ENCODE measurements around the gene OR8B2. TPM values are rescaled to one million over a fixed set of nuclear protein-coding genes. Genes with fewer than 3 reads are reported as not detected.
"Not testable (repeated sequence)": the region's sequence is repeated elsewhere in the genome, so short reads cannot be mapped to it uniquely, and the experiment has no call there.

Gene OR8B2
- total RNA-seq, 1 experiment from 2014 or later: not detected

DNA sequence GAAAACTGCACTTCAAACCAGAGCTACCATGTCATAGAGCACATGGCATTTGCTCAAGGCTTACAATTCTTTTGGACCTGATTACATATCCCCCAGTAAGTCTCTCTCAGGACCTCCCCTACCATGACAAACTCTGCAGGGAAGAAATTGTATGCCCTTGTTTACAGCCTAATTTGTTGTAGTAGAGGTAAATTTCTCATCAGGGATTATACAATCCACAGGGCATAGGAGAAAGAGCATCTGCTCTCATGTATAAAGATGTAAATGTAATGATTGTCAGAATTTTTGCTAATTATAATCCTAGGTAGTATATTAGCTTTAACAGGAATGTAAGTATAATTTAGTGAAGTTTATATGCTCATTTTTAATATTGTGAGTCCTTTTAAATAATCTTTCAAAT, 14.6 kb upstream of the OR8B2 start, which contains the start of gene OR8B3:
Gene OR8B3, minus strand, starts transcription at position 101 of the 400 bp plus-strand sequence. CDS start 1,673 bp downstream, outside the sequence.
- TF ChIP-seq, protein P1, sequence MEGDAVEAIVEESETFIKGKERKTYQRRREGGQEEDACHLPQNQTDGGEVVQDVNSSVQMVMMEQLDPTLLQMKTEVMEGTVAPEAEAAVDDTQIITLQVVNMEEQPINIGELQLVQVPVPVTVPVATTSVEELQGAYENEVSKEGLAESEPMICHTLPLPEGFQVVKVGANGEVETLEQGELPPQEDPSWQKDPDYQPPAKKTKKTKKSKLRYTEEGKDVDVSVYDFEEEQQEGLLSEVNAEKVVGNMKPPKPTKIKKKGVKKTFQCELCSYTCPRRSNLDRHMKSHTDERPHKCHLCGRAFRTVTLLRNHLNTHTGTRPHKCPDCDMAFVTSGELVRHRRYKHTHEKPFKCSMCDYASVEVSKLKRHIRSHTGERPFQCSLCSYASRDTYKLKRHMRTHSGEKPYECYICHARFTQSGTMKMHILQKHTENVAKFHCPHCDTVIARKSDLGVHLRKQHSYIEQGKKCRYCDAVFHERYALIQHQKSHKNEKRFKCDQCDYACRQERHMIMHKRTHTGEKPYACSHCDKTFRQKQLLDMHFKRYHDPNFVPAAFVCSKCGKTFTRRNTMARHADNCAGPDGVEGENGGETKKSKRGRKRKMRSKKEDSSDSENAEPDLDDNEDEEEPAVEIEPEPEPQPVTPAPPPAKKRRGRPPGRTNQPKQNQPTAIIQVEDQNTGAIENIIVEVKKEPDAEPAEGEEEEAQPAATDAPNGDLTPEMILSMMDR (IDR thresholded peaks at IDR 0.05; ENCODE audit: insufficient read depth in 1 of 2, low read depth in 1 of 2, low read length in 1 of 2, severe bottlenecking in 1 of 2, unreplicated experiment in 1 of 2): no peak
- DNase-seq: no peak
- POLR2A ChIA-PET: no interaction called here
- Histone ChIP-seq H3K27me3 (replicated peaks; ENCODE audit: control insufficient read depth, insufficient read depth, low read length) (no peaks in the 10 kb centered on the region), H3K4me3 (ENCODE audit: low read depth, low read length) (no peak within 1 kb of the TSS), H3K36me3 (ENCODE audit: control insufficient read depth, insufficient read depth, low read length) (no peaks in the 10 kb centered on the region), H3K9me3 (no peaks in the 10 kb centered on the region; the same call in 1 of the 2 replicates), H3K4me1 (no peaks in the 10 kb centered on the region)
- no peaks in the 10 kb centered on the region for H3K36me3 Mint-ChIP-seq (ENCODE audit: insufficient read depth, unreplicated experiment)
- no peak within 1 kb of the TSS for H3K4me3 Mint-ChIP-seq (ENCODE audit: unreplicated experiment)
- no peaks in the 10 kb centered on the region for H3K27me3 Mint-ChIP-seq (ENCODE audit: insufficient read depth, unreplicated experiment)
- H3K4me1 Mint-ChIP-seq (ENCODE audit: low read depth, unreplicated experiment): peaks cover 6% of the 10 kb centered on the region
- no peak within 1 kb of the TSS for H3K27ac Mint-ChIP-seq (ENCODE audit: unreplicated experiment)
- no peaks in the 10 kb centered on the region for H3K9me3 Mint-ChIP-seq (ENCODE audit: unreplicated experiment)
- intact Hi-C loops (cut with micrococcal nuclease; ENCODE audit: unreplicated experiment): no loop called here
- no TSS peak for BruUV-seq (replicated peaks)
- CTCF ChIA-PET: no interaction called here

DNA sequence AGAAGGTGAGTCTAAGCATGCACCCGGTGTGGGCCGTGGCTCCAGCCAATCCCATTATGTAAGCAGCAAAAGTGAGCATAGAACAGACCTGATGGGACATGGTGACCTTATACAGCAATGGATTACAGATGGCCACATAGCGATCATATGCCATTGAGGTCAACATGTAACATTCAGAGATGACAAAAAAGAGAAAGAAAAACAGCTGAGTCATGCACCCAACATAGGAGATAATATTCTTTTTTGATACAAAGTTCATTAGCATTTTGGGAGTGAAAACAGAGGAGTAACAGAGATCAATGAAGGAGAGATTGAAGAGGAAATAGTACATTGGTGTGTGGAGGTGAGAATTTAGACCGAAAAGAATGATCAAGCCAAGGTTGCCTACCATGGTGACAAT, 12.5 kb upstream of the OR8B2 start:
- H3K4me3 Mint-ChIP-seq (ENCODE audit: unreplicated experiment); POLR2A ChIA-PET; H3K9me3 Mint-ChIP-seq (ENCODE audit: unreplicated experiment); H3K9me3 ChIP-seq; CTCF ChIA-PET; H3K4me3 ChIP-seq (ENCODE audit: low read depth, low read length); H3K27ac Mint-ChIP-seq (ENCODE audit: unreplicated experiment); BruUV-seq (replicated peaks); H3K27me3 Mint-ChIP-seq (ENCODE audit: insufficient read depth, unreplicated experiment); H3K36me3 Mint-ChIP-seq (ENCODE audit: insufficient read depth, unreplicated experiment); H3K27me3 ChIP-seq (replicated peaks; ENCODE audit: control insufficient read depth, insufficient read depth, low read length); H3K36me3 ChIP-seq (ENCODE audit: control insufficient read depth, insufficient read depth, low read length); H3K4me1 Mint-ChIP-seq (ENCODE audit: low read depth, unreplicated experiment); H3K4me1 ChIP-seq; DNase-seq; intact Hi-C loops (cut with micrococcal nuclease; ENCODE audit: unreplicated experiment): not testable (repeated sequence)

- H3K4me3 Mint-ChIP-seq (ENCODE audit: unreplicated experiment): no peak overlapping the region
- Histone ChIP-seq H3K4me1 (no peaks in the 10 kb centered on the region), H3K36me3 (ENCODE audit: control insufficient read depth, insufficient read depth, low read length) (no peaks in the 10 kb centered on the region), H3K9me3 (no peaks in the 10 kb centered on the region; the same call in 1 of the 2 replicates), H3K27me3 (replicated peaks; ENCODE audit: control insufficient read depth, insufficient read depth, low read length) (no peaks in the 10 kb centered on the region), H3K4me3 (ENCODE audit: low read depth, low read length) (no peak overlapping the region)
- BruUV-seq (replicated peaks): no TSS peak
- H3K27ac Mint-ChIP-seq (ENCODE audit: unreplicated experiment): no peak overlapping the region
- H3K36me3 Mint-ChIP-seq (ENCODE audit: insufficient read depth, unreplicated experiment): no peaks in the 10 kb centered on the region
- intact Hi-C loops (cut with micrococcal nuclease; ENCODE audit: unreplicated experiment): no loop called here
- H3K27me3 Mint-ChIP-seq (ENCODE audit: insufficient read depth, unreplicated experiment): peaks cover 5% of the 10 kb centered on the region
- ChIA-PET POLR2A (no interaction called here), CTCF (no interaction called here)
- TF ChIP-seq, protein P1 (IDR thresholded peaks at IDR 0.05; ENCODE audit: insufficient read depth in 1 of 2, low read depth in 1 of 2, low read length in 1 of 2, severe bottlenecking in 1 of 2, unreplicated experiment in 1 of 2): no peak
- DNase-seq: no peak
- H3K9me3 Mint-ChIP-seq (ENCODE audit: unreplicated experiment): no peaks in the 10 kb centered on the region
- no peaks in the 10 kb centered on the region for H3K4me1 Mint-ChIP-seq (ENCODE audit: low read depth, unreplicated experiment)
Measured at GRCh38 chr11:124394408-124394807, 10.1 kb upstream of the OR8B2 start.

- CTCF ChIA-PET; H3K9me3 ChIP-seq; H3K4me3 ChIP-seq (ENCODE audit: low read depth, low read length); H3K27ac Mint-ChIP-seq (ENCODE audit: unreplicated experiment); H3K9me3 Mint-ChIP-seq (ENCODE audit: unreplicated experiment); POLR2A ChIA-PET; BruUV-seq (replicated peaks); H3K4me1 Mint-ChIP-seq (ENCODE audit: low read depth, unreplicated experiment); H3K36me3 Mint-ChIP-seq (ENCODE audit: insufficient read depth, unreplicated experiment); DNase-seq; intact Hi-C loops (cut with micrococcal nuclease; ENCODE audit: unreplicated experiment); H3K27me3 ChIP-seq (replicated peaks; ENCODE audit: control insufficient read depth, insufficient read depth, low read length); H3K27me3 Mint-ChIP-seq (ENCODE audit: insufficient read depth, unreplicated experiment); H3K4me3 Mint-ChIP-seq (ENCODE audit: unreplicated experiment); H3K36me3 ChIP-seq (ENCODE audit: control insufficient read depth, insufficient read depth, low read length); H3K4me1 ChIP-seq: not testable (repeated sequence)
Measured at GRCh38 chr11:124382857-124383256, 1.4 kb downstream of the OR8B2 start.

All from Caco-2 (cell line).